HK-2 (cell line): Measurements from ENCODE around the gene ESPL1.

Experiments
- DNase-seq: peaks from one replicate; pipeline ENCODE4 v3.0.0-alpha.2; 2018; ENCODE audit not compliant: unreplicated experiment

The ESPL1 gene

GRCh38 chr12:53231671-53231920 is 36.5 kb upstream of the ESPL1 start:
- no peak for DNase-seq

DNA sequence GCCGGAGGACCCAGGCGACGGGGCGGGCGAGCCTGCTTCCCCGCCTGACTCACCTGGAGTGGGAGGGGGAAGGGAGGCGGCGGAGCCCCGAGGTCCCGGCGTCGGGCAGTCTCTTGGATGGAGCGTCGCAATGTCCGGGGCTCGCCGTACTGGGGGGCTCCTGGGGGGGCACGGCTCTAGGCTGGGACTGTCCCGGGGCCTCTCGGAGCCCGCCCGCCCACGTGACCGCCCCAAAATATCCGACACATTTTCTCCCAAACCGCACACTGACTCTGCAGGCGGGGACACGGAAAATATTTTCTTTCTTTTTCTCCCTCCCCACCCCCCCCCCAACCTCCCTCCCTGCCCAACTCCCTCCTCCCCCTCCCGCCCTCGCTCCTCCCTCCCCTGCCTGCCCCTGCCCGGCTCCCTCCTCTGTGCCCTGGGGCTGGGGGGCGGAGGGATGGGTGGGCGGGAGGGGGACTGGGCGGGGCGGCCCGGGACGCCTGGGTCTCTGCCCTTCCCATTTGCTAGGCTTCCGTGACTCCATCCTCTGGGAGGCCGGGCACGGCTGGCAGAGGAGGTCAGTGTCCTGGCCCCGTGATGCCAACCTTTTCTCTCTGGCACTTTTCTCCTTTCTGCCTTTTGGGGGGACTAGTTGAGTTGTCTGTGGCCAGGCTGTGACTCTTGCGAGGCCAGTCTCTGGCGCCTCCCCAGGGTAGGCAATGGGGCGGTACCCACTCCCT is 36.0 kb upstream of the ESPL1 start, which contains the start of gene RARG:
Gene RARG, minus strand, starts transcription at position 289 of the 725 bp plus-strand sequence. CDS start 4,664 bp downstream, outside the sequence.
- peak; percentile 83 for DNase-seq

- DNase-seq, result peak; percentile 48
These were observed 35.2 kb upstream of the ESPL1 start for GRCh38 chr12:53232646-53233461.

DNA sequence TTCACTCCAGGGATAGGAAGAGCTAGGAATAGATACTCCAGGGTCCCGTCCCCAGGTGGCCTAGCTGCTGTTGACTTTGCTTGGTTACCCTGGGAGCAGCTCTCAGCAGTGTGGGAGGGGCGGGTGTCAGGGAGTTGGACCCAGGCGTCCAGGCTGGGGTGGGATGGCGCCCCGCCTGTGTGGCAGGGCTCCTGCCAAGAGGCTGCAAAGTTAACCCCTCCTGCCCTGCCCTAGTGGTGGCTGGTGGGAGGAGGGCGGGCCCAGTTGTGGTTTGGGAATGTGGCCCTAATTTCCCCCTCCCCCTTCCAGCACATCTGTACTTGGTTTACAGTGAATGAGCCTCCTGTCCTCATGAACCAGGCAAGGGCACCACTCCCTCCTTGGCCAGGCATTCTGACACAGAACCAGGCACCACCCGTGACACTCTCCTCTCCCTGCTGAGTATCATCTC is 34.4 kb upstream of the ESPL1 start:
- no peak for DNase-seq

DNA sequence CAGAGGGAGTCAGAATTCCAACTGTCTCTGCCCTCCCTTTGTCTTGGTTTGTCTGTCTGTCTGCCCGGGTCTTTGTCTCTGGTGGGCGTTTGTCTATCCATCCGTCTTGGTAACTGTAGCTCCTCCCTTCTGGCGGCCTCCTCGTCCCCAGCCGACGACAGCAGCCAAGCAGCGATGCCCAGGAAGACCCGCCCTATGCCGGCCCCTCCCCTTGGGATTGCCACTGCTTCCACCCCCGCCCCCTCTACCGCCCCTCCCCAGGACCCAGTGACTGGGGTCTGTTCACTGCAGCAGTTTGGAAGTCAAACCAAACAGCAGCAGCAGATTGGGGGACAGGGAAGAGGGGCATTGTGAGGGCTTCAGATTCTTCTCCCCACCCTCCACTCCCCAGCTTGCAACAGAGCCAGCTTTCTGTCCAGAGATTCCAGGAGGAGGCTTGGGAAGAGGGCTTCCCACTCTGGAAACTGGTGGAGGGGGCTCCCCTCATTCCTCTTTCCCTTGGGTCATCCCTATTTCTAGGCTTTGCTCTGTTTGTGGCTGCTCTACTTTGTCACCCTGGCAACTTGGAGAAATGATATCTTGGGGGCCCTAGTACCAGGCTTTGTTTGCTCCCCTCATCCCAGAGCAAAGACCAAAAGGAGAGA is 33.7 kb upstream of the ESPL1 start:
- DNase-seq, result no peak

GRCh38 chr12:53235164-53235563 is 32.9 kb upstream of the ESPL1 start:
- DNase-seq, result no peak

GRCh38 chr12:53235742-53236442 is 32.2 kb upstream of the ESPL1 start:
- DNase-seq, result no peak

GRCh38 chr12:53236443-53237111 is 31.5 kb upstream of the ESPL1 start:
- no peak for DNase-seq

DNA sequence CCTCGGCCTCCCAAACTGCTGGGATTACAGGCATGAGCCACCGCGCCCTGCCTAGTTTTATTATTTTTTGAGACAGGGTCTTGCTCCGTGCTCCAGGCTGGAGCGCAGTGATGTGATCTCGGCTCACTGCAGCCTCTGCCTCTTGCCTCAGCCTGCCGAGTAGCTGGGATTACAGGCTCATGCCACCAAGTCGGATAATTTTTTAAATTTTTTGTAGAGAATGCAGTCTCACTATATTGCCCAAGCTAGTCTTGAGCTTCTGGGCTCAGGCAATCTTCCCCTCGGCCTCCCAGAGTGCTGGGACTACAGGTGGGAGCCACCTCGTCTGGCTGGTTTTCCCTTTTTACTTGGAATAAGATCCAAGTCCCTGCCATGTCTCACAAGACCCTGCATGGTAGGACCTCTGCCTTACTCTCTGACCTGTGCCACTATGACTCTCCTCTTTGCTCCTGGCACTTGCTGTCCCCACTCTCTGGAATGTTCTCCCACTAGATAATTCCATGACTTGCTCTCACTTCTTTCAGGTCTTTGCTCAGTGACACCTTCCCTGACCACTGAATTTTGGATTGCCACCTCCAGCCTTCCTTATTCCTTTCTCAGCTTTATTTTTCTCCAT is 28.3 kb upstream of the ESPL1 start:
- DNase-seq, result no peak

DNA sequence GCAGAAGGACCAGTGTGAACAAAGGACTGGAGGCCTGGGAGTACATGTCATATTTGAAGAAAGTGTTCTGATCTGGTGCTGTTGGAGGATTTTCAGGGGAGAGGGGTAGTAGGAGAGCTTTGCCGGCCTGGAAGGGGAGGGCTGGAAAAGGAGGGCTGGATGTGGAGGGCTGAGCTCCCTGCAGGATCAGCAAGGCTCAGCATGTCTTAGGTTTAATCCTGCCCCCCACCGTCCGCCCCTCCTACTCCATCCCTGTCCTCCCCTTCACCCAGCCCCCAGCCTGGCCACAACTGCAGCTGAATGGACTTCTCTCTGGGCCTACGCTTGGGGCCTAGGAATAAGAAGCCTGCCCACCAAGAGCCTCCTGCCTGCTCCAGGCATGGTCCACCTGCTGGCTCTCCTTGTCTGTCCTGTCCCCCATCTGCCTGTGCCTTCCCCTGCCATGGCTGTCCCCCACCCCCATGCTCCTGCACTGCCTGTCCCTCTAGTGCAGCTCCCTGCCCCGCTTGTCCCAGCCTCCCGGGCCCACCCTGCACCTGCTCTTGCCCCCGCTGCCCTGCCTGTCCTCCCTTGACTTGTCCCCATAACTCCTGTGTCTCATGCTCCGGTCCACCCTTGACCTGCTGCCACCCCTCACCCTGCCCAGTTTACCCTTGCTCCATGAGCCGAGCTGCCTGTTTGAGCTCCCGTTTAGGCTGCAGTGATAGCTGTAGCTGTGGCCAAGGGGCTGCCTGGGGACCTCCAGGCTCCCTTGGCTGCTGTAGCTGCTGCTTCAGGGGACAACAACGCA is 26.3 kb upstream of the ESPL1 start:
- no peak for DNase-seq

DNA sequence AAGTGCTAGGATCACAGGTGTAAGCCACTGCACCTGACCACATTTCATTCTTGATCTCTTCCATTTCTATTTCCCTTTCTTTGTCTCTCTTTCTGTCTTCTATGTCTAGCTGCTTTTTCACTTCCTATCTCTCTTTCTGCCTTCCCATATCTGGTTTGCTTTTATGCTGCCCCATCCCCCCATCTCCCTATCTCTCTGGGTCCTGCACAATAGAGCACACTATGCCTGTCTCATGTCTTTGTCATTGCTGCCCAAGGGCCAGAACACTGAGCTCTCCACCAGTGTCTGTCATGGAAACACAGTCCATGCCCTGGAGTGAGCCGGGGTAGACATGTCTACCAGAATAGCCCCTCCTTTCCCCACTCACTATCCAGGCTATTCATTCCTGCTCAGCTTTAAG is 23.8 kb upstream of the ESPL1 start:
- DNase-seq, result no peak

GRCh38 chr12:53245286-53245685 is 22.8 kb upstream of the ESPL1 start:
- DNase-seq, result no peak

DNA sequence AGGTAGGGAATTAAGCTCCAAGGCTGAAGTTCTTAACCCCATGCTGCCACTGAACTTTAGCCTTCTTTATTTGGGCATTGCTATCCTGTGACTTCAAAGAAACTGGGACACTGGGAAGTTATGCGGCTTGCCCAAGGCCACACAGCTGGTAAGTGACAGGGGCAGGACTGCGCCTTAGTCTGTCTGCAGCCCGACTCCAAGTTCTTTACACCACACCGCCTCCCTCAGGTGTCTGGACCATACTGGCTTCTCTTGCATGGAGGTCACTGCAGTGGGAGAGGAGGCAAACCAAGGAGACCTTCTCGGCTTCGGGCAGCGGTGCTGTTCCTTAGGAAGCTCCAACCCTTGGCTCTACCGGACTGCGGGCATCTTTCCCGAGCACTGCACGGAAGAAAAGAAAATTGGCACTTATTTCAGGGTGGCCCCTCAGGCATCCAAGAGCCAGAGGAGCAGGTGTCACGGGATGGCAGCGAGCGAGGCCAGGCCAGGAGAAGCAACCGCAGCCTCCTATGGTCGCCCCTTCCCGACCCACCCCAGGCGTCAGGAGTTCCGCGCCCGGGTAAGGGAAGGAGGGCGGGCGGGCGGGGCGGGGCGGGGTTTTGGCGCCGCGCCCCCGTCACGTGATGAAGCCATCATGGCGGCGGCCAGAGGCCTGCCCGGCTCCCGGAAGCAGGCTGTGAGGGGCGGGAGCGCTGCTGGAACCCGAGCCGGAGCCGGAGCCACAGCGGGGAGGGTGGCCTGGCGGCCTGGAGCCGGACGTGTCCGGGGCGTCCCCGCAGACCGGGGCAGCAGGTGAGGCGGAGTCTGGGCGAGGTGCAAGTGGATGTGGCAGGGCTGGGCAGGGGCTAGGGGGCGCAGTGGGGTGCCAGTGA is 16.4 kb upstream of the ESPL1 start:
- peak; percentile 86 for DNase-seq

DNA sequence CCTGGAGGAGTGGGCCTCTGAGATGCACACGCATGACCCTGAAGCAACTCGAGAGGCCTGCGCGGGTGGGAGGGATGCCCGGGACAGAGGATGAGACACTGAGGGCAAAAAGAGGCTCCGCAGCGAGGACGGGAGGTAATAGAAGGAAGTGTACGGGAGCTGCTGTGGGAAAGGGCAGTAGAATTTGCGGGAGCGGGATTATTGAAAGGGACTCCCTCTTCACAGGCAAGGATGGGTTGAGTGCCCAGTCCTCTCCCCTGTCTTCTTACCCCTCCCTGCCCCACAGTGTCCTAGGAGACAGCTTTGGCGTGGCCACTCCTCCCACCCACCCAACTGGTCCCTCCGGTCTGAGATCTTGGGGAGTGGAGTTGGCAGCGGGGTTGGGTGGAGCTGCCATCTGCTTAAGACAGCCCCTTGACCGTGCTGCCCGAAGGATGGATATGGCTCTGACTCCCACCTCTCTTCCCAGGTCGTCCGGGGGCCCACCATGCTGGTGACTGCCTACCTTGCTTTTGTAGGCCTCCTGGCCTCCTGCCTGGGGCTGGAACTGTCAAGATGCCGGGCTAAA is 15.7 kb upstream of the ESPL1 start:
- no peak for DNase-seq

- no peak for DNase-seq
These were observed 14.8 kb upstream of the ESPL1 start for GRCh38 chr12:53253298-53253697.

DNA sequence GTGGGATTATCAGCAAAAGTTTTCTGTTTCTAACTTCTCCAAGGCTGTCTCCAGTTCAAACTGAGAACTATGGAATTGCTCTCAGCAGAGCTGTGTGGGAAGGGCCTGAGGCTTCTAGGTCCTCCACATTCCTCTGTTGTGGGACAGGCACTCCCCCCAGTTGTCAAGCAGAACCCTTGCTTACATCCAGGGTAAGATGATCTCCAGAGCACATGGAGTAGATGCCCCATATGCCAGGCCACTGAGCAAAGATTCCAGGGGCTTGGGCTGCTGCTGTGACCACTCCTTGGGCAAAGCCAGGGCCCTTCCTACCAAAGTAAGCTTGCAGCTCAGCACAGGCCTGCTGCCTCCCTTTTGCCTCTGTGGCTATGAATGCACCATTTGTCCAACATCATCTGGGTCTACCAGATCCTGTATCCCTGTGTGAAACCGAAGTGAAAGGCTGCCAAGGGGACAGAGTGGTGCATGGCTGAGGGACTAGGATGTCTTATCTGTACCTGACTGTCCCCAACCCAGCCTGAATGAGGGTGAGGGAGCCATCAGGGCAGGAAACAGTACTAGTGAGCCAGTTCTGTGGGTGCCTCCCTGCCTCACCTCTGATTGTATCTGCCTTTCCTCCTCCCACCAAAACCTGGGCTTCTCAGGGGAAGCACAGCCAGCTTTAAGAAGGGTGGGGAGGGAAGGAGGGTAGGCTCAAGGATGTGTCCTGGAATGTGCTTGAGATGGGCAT is 13.1 kb upstream of the ESPL1 start:
- no peak for DNase-seq

- DNase-seq, result no peak
These were observed 12.1 kb upstream of the ESPL1 start for GRCh38 chr12:53255996-53256395.
